ENCODE data around the gene OR4D10.

DNA sequence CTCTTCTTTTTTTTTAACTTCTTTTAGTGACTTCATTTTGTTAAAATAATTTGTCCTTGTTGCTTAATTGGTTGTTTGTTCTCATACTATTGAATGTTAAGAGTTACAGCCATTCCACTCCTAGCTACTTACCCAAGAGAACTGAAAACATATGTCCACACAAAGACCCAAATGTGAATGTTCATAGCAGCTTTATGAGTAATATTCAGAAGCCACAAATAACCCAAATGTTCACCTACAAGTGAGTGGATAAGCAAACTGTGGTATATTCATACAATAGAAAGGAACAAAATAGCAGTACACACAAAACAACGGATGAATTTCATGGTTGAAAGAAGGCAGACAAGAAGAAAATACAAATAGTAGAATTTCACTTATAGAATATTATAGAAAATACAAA, 28.8 kb downstream of the OR4D10 start:
- TF ChIP-seq, protein P1, sequence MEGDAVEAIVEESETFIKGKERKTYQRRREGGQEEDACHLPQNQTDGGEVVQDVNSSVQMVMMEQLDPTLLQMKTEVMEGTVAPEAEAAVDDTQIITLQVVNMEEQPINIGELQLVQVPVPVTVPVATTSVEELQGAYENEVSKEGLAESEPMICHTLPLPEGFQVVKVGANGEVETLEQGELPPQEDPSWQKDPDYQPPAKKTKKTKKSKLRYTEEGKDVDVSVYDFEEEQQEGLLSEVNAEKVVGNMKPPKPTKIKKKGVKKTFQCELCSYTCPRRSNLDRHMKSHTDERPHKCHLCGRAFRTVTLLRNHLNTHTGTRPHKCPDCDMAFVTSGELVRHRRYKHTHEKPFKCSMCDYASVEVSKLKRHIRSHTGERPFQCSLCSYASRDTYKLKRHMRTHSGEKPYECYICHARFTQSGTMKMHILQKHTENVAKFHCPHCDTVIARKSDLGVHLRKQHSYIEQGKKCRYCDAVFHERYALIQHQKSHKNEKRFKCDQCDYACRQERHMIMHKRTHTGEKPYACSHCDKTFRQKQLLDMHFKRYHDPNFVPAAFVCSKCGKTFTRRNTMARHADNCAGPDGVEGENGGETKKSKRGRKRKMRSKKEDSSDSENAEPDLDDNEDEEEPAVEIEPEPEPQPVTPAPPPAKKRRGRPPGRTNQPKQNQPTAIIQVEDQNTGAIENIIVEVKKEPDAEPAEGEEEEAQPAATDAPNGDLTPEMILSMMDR (IDR thresholded peaks at IDR 0.05 in 8 of 11, conservative IDR thresholded peaks at IDR 0.05 in 3 of 11): no peak
- TF ChIP-seq POLR2A (IDR thresholded peaks at IDR 0.05) (no peak), POLR2AphosphoS5 (IDR thresholded peaks at IDR 0.05) (no peak)
